Gastroesophageal sphincter (tissue), 4 donors: ENCODE results near the gene PPP1R14B. TPM values are rescaled to one million over a fixed set of nuclear protein-coding genes. Genes with fewer than 3 reads are reported as not detected.

Experiments used
- ATAC-seq: fragments of 150-250 bp; one replicate; pipeline ENCODE4 v1.9.1; 2016; ENCODE audit warnings: mild to moderate bottlenecking, moderate library complexity
- H3K27ac ChIP-seq, 4 donors: fragments of 200-600 bp; sonication (generic) in 3 of 4; 1 replicate in 3 of 4; 2 replicates in 1 of 4; pipeline ENCODE4 v1.5.1; 2016 to 2019
- H3K27me3 ChIP-seq: fragments of 200-600 bp; sonication (generic); one replicate; pipeline ENCODE4 v1.5.1; 2019
- H3K36me3 ChIP-seq, 2 donors: fragments of 200-600 bp; sonication (generic); one replicate each; pipeline ENCODE4 v1.5.1; 2019; ENCODE audit warnings: control low read depth in 1 of 2
- H3K4me1 ChIP-seq, 3 donors: fragments of 200-600 bp; sonication (generic); 1 replicate in 2 of 3; 2 replicates in 1 of 3; pipeline ENCODE4 v1.5.1; 2016 to 2019; ENCODE audit warnings: control low read depth in 2 of 3
- H3K4me3 ChIP-seq, 2 donors: fragments of 200-600 bp; sonication (generic); one replicate each; pipeline ENCODE4 v1.5.1; 2019; ENCODE audit warnings: mild to moderate bottlenecking in 1 of 2, moderate library complexity in 1 of 2
- H3K9me3 ChIP-seq, 3 donors: fragments of 200-600 bp; sonication (generic); one replicate each; pipeline ENCODE4 v1.5.1; 2017 to 2019; ENCODE audit warnings: control low read depth in 2 of 3
- EP300 ChIP-seq: sonication (generic); formaldehyde crosslinking; IDR thresholded peaks from one replicate; pipeline ENCODE4 v1.6.1; 2017; ENCODE audit warnings: antibody characterized with exemption, mild to moderate bottlenecking
- POLR2A ChIP-seq, 2 donors: fragments of 450-650 bp; IDR thresholded peaks; one replicate each; pipeline ENCODE4 v1.6.1; 2017; ENCODE audit warnings: antibody characterized with exemption in 2 of 2, mild to moderate bottlenecking in 2 of 2, moderate library complexity in 1 of 2
- POLR2AphosphoS5 ChIP-seq: sonication (generic); formaldehyde crosslinking; IDR thresholded peaks from one replicate; pipeline ENCODE4 v1.6.1; 2017; ENCODE audit warnings: antibody characterized with exemption
- WGBS, 2 donors: methylation state at CpG; one replicate each; pipeline ENCODE4 v1.1.5; 2018; ENCODE audit warnings: low coverage in 1 of 2; 5-methylcytosine and 5-hydroxymethylcytosine counted together
- total RNA-seq, 4 donors: library from RNA; depleted of rRNA; stranded (reverse); fragments of >200 nt; gene quantifications; one replicate each; pipeline ENCODE4 v1.1.0, GENCODE V29; 2016
- TF ChIP-seq, protein P1 (sequence below), 4 experiments: fragments of 200-600 bp in 2 of 4; fragments of 450-650 bp in 2 of 4; sonication (generic) in 1 of 4; IDR thresholded peaks; one replicate each; pipeline ENCODE4 v1.5.1; 2017 to 2019; ENCODE audit warnings: antibody characterized with exemption in 4 of 4, mild to moderate bottlenecking in 2 of 4, moderate library complexity in 2 of 4

Gene PPP1R14B
- total RNA-seq, 4 donors from 2014 or later: 37.2 to 123 (median 70.9) TPM

DNA sequence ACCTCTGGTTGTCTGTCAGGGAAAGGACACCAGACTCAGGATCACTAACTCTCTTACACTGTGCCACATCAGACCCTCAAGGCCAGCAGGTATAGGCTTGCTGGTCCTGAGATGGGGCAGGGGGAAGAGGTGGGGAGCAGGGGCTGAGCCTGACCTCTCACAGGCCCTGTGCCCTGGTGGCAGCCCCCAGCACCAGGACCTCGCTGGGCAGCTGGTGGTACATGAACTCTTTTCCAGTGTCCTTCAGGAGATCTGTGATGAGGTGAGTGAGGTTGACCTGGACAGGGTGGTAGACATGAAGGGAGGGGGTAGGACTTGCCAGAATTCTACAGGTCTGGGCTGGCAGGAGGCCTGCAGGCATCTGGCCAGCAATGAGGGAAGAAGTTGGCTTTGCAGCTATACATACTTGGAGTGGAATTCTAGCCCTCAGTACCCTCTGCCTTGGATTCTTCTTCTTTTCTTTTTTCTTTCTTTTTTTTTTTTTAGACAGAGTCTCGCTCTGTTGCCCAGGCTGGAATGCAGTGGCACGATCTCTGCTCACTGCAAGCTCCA lies 19.3 kb downstream of the PPP1R14B start:
- no peak for ATAC-seq
- 57% methylated on average over 3 of the region's 3 CpGs; no CpG with 5 or more reads in 1 of the 2 donors for WGBS, 2 donors
- peak overlapping the region in 1 of 2 donors; percentile 88 for H3K4me3 ChIP-seq
- H3K27me3 ChIP-seq: no peaks in the 10 kb centered on the region
- peaks cover 0 to 75% (median 34%) of the 10 kb centered on the region in 3 donors for H3K4me1 ChIP-seq
- H3K9me3 ChIP-seq: no peaks in the 10 kb centered on the region
- peak overlapping the region; percentile 83 to 94 (median 88) for H3K27ac ChIP-seq
- no peak for TF ChIP-seq POLR2AphosphoS5
- no peak for TF ChIP-seq POLR2A (IDR thresholded peaks at IDR 0.05)
- TF ChIP-seq EP300: no peak
- TF ChIP-seq, protein P1, sequence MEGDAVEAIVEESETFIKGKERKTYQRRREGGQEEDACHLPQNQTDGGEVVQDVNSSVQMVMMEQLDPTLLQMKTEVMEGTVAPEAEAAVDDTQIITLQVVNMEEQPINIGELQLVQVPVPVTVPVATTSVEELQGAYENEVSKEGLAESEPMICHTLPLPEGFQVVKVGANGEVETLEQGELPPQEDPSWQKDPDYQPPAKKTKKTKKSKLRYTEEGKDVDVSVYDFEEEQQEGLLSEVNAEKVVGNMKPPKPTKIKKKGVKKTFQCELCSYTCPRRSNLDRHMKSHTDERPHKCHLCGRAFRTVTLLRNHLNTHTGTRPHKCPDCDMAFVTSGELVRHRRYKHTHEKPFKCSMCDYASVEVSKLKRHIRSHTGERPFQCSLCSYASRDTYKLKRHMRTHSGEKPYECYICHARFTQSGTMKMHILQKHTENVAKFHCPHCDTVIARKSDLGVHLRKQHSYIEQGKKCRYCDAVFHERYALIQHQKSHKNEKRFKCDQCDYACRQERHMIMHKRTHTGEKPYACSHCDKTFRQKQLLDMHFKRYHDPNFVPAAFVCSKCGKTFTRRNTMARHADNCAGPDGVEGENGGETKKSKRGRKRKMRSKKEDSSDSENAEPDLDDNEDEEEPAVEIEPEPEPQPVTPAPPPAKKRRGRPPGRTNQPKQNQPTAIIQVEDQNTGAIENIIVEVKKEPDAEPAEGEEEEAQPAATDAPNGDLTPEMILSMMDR (IDR thresholded peaks at IDR 0.05): no peak
- H3K36me3 ChIP-seq: peaks cover 0 to 10% of the 10 kb centered on the region in 2 donors

DNA sequence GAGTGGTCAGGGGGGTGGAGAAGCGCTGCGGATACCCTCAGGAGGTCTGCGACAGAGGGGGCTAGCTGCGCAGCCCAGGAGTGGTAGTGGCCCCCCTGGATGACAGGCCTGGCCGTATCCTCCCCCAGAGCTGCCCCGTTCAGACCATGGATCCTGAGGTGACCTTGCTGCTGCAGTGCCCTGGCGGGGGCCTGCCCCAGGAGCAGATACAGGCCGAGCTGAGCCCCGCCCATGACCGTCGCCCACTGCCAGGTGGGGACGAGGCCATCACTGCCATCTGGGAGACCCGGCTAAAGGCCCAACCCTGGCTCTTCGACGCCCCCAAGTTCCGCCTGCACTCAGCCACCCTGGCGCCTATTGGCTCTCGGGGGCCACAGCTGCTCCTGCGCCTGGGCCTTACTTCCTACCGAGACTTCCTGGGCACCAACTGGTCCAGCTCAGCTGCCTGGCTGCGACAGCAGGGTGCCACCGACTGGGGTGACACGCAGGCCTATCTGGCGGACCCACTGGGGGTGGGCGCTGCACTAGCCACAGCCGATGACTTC lies 20.2 kb downstream of the PPP1R14B start:
- Histone ChIP-seq H3K9me3 (no peaks in the 10 kb centered on the region), H3K4me1 (peaks cover 0 to 66% (median 32%) of the 10 kb centered on the region in 3 donors), H3K27me3 (no peaks in the 10 kb centered on the region), H3K27ac (peak overlapping the region; percentile 83 to 94 (median 88)), H3K4me3 (peak overlapping the region; percentile 66 to 88), H3K36me3 (peaks cover 0 to 10% of the 10 kb centered on the region in 2 donors)
- ATAC-seq: peak; percentile 27
- no CpG with 5 or more reads among the region's 26 CpGs for WGBS, 2 donors
- TF ChIP-seq EP300: no peak
- TF ChIP-seq, protein P1 (IDR thresholded peaks at IDR 0.05): peak in 1 of 4 experiments; percentile 4

DNA sequence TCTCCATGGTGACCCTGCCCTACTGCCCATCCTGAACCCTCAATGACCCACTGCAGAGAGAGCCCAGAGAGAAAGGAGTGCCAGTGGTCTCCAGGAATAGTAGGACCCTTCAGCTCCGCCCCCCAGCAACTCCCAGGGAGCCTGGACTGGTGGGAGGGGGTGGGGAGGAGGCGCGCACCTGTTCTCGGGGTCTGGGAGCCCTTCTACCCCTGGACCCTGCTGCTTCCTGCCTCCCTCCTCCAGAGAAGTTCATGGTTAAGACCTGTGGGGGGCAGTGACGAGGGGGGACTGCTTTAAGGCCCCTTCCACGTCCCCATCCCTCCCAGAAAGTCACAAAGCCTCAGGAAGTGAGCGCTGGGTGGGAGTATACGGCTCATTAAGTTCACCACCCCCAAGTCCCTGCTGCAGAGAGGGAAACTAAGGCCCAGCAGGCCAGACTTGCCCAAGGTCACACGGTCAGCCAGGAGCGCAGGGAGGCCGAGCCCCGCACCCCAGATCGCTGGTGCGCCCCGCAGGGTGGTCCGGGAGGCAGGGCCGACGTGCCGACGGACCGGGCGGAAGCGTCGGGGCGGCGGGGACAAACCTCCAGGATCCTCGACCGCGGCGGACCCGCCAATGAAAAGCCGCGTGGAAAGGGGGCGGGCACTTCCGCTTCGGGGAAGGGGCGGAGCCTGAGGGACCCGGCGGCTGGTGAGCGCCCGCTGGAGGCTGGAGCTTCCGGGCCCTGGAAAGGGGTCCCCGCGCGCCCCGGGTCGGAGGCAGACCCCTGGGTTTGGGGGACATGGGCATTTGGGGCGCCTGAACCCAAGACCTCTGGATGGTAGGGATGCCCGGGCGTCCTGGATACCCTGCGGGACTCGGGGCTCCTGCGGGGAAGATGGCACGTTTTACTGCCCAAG lies 20.9 kb downstream of the PPP1R14B start, which contains the start of the genes NUDT22 and TRPT1:
Gene NUDT22, plus strand, starts transcription at position 667 of the 899 bp plus-strand sequence. CDS start 379 bp downstream, outside the sequence.
Gene TRPT1, minus strand, starts transcription at position 579 of the 899 bp plus-strand sequence. Its CDS starts 326 bp downstream, at position 253.
- WGBS, 2 donors: 4% methylated on average over 5 of the region's 54 CpGs; no CpG with 5 or more reads in 1 of the 2 donors
- H3K4me1 ChIP-seq: peaks cover 0 to 59% (median 30%) of the 10 kb centered on the region in 3 donors
- peak within 1 kb of the TSS; percentile 66 to 88 for H3K4me3 ChIP-seq
- no peaks in the 10 kb centered on the region for H3K27me3 ChIP-seq
- TF ChIP-seq EP300: no peak
- TF ChIP-seq, protein P1 (IDR thresholded peaks at IDR 0.05): peak in 2 of 4 experiments; percentile 20 to 56
- peak; percentile 89 for TF ChIP-seq POLR2AphosphoS5
- peak; percentile 88 to 92 for TF ChIP-seq POLR2A (IDR thresholded peaks at IDR 0.05)
- H3K27ac ChIP-seq: peak within 1 kb of the TSS; percentile 83 to 94 (median 88)
- no peaks in the 10 kb centered on the region for H3K9me3 ChIP-seq
- peaks cover 0 to 15% of the 10 kb centered on the region in 2 donors for H3K36me3 ChIP-seq
- ATAC-seq: peak; percentile 88

DNA sequence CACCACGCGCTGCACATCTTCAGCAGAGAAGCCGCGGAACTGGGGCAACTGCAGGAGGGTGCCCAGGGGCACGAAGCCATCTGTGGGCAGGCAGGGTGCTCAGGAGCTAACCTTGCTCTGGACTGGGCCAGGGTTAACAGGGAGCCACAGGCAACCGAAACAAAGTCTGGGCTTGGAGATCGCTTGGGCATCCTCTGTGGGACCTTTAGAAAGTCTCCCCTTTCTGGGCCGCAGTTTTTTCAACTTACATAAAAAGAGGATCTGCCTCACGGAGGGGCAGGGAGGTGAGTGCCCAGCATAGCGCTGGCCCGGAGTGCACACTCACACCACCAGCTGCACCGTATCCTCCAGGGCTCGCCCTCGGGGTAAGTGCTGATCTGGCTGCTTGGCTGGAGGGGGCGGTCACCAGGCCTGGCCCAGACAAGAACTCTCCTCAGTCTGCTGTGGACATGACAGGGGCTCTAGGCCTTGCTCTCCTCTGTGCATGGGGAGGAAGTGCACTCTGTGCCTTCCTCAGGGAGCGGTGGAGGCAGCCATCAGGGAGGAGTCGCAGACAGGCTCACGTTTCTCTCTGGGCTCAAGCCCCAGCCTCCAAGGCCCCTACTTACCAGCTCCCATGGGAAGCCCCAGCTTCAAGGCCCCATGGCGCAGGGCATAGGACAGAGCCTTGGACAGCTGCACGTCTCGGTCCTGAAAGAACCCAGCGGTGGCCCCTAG lies 21.7 kb downstream of the PPP1R14B start:
- H3K4me1 ChIP-seq: peaks cover 0 to 54% (median 30%) of the 10 kb centered on the region in 3 donors
- peak overlapping the region in 3 of 4 donors; percentile 87 to 94 (median 88) for H3K27ac ChIP-seq
- no peaks in the 10 kb centered on the region for H3K27me3 ChIP-seq
- H3K4me3 ChIP-seq: peak overlapping the region; percentile 66 to 88
- no peak for ATAC-seq
- TF ChIP-seq POLR2AphosphoS5 (no peak), EP300 (no peak)
- TF ChIP-seq, protein P1 (IDR thresholded peaks at IDR 0.05): no peak
- 93 to 96% methylated on average over 3 to 4 of the region's 22 CpGs for WGBS, 2 donors
- H3K9me3 ChIP-seq: no peaks in the 10 kb centered on the region
- H3K36me3 ChIP-seq: peaks cover 0 to 22% of the 10 kb centered on the region in 2 donors
